ENCODE results near the gene ZBTB17.
"Not testable (repeated sequence)": the region's sequence is repeated elsewhere in the genome, so short reads cannot be mapped to it uniquely, and the experiment has no call there.

Gene ZBTB17

GRCh38 chr1:16007671-16008341 is 31.9 kb upstream of the ZBTB17 start:
- no peak overlapping the region for H3K4me3 ChIP-seq (ENCODE audit: low read depth, low read length)
- TF ChIP-seq MYC (IDR thresholded peaks at IDR 0.05; ENCODE audit: low read depth, low read length): no peak
- no peak for TF ChIP-seq POLR2A (IDR thresholded peaks at IDR 0.05; ENCODE audit: extremely low read depth, insufficient read length)
- no peak for TF ChIP-seq CTCF (IDR thresholded peaks at IDR 0.05; ENCODE audit: low read depth, low read length)
- no peak for TF ChIP-seq MAX (IDR thresholded peaks at IDR 0.05; ENCODE audit: low read depth, low read length)

GRCh38 chr1:16006552-16007485 is 30.9 kb upstream of the ZBTB17 start:
- no peak overlapping the region for H3K4me3 ChIP-seq (ENCODE audit: low read depth, low read length)
- DNase-seq (ENCODE audit: low read depth): no peak
- TF ChIP-seq MYC (IDR thresholded peaks at IDR 0.05; ENCODE audit: low read depth, low read length): no peak
- no peak for TF ChIP-seq CTCF (IDR thresholded peaks at IDR 0.05; ENCODE audit: low read depth, low read length)
- TF ChIP-seq POLR2A (IDR thresholded peaks at IDR 0.05; ENCODE audit: extremely low read depth, insufficient read length): no peak
- TF ChIP-seq MAX (IDR thresholded peaks at IDR 0.05; ENCODE audit: low read depth, low read length): no peak

More at GRCh38 chr1:16007671-16008341, 31.9 kb upstream of the ZBTB17 start:
- DNase-seq (ENCODE audit: low read depth): no peak

GRCh38 chr1:16006010-16006409 is 30.1 kb upstream of the ZBTB17 start:
- no peak for TF ChIP-seq POLR2A (IDR thresholded peaks at IDR 0.05; ENCODE audit: extremely low read depth, insufficient read length)
- no peak for TF ChIP-seq MAX (IDR thresholded peaks at IDR 0.05; ENCODE audit: low read depth, low read length)
- TF ChIP-seq CTCF (IDR thresholded peaks at IDR 0.05; ENCODE audit: low read depth, low read length): no peak
- TF ChIP-seq MYC (IDR thresholded peaks at IDR 0.05; ENCODE audit: low read depth, low read length): no peak
- no peak for DNase-seq (ENCODE audit: low read depth)
- H3K4me3 ChIP-seq (ENCODE audit: low read depth, low read length): no peak overlapping the region

- no peak for TF ChIP-seq MAX (IDR thresholded peaks at IDR 0.05; ENCODE audit: low read depth, low read length)
- TF ChIP-seq MYC (IDR thresholded peaks at IDR 0.05; ENCODE audit: low read depth, low read length): no peak
- TF ChIP-seq POLR2A (IDR thresholded peaks at IDR 0.05; ENCODE audit: extremely low read depth, insufficient read length): no peak
- TF ChIP-seq CTCF (IDR thresholded peaks at IDR 0.05; ENCODE audit: low read depth, low read length): no peak
- no peak overlapping the region for H3K4me3 ChIP-seq (ENCODE audit: low read depth, low read length)
- DNase-seq (ENCODE audit: low read depth): no peak
These were observed 29.7 kb upstream of the ZBTB17 start for GRCh38 chr1:16005597-16005996.

GRCh38 chr1:16001274-16001673 is 25.4 kb upstream of the ZBTB17 start:
- not testable (repeated sequence) for H3K4me3 ChIP-seq (ENCODE audit: low read depth, low read length); DNase-seq (ENCODE audit: low read depth)

- no peak for DNase-seq (ENCODE audit: low read depth)
- TF ChIP-seq MAX (IDR thresholded peaks at IDR 0.05; ENCODE audit: low read depth, low read length) (no peak), POLR2A (IDR thresholded peaks at IDR 0.05; ENCODE audit: extremely low read depth, insufficient read length) (no peak), MYC (IDR thresholded peaks at IDR 0.05; ENCODE audit: low read depth, low read length) (no peak), CTCF (IDR thresholded peaks at IDR 0.05; ENCODE audit: low read depth, low read length) (no peak)
- H3K4me3 ChIP-seq (ENCODE audit: low read depth, low read length): no peak overlapping the region
These were observed 23.0 kb upstream of the ZBTB17 start for GRCh38 chr1:15998929-15999328.
